DMS153 treated with DMSO at 0.1 percent for 48 hours (cell line): ENCODE data around the gene AKAP13.

ENCODE experiments used
- DNase-seq: peaks from one replicate; lab custom pipeline; 2025; ENCODE audit not compliant: unreplicated experiment; lab: John Stamatoyannopoulos, UW

AKAP13 gene

GRCh38 chr15:85406916-85407315 lies 26.5 kb downstream of the AKAP13 start:
- no peak for DNase-seq

GRCh38 chr15:85407421-85408269 lies 27.2 kb downstream of the AKAP13 start:
- no peak for DNase-seq

- DNase-seq: no peak
These were observed 27.9 kb downstream of the AKAP13 start for GRCh38 chr15:85408270-85408746.

DNA sequence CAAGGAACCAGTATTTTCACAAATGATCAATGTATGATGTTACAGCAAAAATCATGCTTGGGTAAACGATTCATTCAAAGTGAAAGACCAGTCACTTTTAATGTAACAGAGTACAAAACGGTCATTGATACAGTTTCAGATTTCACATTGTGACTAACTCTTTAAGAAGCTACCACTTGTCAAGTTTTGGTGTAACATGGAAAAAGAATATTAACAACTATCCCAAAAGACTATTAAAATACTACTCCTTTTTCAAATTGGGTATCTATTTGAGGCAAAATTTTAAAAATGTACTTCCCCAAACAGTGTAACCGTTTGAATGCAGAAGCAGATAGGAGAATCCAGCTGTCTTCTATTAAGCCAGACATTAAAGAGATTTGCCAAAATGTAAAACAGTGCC lies 31.7 kb downstream of the AKAP13 start:
- no peak for DNase-seq

DNA sequence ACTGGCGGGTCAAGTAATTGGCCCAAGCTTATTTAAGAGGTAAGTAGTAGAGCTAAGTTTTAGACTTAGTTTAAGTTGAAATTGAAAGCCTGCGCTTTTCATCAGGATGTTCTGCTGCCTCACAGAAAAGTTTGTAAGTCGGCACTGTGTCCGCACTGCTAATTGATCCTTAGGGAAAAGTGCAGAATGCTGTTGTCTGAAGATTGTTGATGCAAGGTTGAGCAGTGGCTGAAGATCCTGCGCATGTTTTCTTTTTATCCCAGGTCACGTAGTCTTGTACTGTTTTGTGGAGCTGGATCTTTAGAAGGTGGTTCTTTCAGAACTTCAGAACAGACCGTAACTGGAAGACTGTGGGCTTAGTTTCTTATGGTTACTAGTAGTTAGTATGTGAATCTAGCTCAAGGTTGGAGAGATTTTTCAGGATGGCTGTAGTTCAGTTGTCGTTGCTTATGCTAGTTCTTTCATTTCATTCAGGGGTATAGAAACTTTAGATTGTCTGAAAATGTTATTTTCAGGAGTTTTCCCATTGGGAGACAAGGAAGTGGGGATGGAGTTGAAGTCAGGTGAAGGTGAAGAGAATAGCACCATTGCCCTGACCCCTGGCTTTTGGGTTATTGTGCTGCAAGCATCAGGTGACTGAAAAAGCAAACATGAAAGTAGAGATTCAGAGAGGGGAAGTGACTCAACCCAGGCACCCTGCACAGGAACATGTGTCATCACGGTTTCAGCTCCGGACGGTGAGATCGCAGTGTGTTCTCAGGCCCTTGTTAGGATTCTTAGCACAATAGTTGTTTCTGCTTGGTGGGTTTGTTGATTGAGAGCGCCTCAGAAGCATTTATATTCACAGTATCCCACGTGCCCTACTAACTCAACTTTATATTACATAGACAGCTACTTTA lies 32.8 kb downstream of the AKAP13 start:
- DNase-seq: peak; percentile 21

- no peak for DNase-seq
These were observed 33.6 kb downstream of the AKAP13 start for GRCh38 chr15:85414037-85414436.

GRCh38 chr15:85414495-85414894 lies 34.1 kb downstream of the AKAP13 start:
- DNase-seq: no peak

GRCh38 chr15:85414991-85415390 lies 34.6 kb downstream of the AKAP13 start:
- no peak for DNase-seq

- no peak for DNase-seq
These were observed 35.4 kb downstream of the AKAP13 start for GRCh38 chr15:85415783-85416182.

- DNase-seq: no peak
These were observed 36.9 kb downstream of the AKAP13 start for GRCh38 chr15:85417276-85417675.

DNA sequence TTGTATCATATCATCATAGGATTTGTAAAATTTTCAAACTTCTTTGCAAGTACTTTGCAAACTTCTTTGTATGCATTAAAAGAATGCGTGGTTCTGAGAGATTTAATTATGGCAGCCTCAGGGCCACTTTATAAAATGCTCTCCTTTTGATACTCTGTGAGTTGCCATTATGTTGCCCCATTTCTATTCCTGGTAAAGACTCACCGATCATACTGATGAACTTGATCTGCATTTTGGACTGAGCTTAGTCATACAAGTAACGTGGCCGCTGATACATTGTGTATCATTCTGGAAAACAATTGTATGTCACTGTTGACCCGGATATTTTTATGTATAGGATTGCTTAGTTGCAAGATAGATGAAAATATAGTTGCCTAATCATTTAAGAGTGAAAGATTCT lies 38.8 kb downstream of the AKAP13 start:
- DNase-seq: no peak

GRCh38 chr15:85421116-85421925 lies 40.9 kb downstream of the AKAP13 start:
- no peak for DNase-seq

DNA sequence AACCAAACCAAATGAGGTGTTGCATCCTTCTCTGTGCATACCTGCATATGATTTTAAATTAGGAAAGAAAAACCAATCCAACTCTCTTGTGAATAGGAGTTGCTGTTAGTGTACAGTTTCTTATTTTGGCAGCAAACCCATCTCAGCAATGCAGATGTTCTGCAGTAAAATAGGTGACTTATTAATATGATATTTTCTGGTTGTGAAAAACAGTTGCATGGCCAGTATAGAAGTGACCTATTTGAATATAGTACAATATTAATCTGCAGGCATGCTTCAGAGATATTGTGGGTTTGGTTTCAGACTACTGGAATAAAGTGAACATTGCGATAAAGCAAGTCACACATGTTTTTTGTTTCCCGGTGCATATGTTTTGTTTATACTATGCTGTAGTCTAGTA lies 42.2 kb downstream of the AKAP13 start:
- DNase-seq: no peak

GRCh38 chr15:85423256-85423655 lies 42.9 kb downstream of the AKAP13 start:
- no peak for DNase-seq

DNA sequence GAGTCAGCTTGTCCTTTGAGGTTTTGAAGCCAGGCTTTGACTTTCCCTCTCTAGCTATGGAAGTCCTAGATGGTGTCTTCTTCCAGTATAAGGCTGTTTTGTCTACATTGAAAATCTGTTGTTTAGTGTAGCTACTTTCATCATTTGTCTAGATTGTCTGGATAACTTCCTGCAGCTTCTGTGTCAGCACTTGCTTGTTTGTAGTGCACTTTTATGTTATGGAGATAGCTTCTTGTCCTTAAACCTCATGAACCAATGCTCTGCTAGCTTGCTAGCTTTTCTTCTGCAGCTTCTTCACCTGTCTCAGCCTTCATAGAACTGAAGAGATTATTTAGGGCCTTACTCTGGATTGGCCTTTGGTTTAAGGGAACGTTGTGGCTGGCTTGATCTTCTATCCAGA lies 43.8 kb downstream of the AKAP13 start:
- no peak for DNase-seq

DNA sequence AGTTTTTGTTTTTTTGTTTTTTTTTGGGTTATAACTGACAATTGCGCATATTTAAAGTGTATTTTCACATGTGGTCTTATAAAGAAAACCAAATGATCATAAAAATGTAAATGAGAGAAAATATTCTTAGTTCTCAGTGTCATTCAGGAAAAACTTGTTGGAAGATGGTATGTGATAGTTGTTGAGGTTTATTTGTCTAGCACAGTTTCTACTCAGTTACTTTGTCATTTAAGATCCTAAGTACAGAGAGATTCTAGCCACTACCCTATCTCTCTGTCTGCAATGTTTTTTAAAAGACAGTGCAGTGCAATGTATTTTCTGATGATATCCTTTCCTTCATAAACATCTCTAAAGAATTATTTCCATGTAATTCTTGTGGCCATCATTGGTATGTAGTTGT lies 46.1 kb downstream of the AKAP13 start:
- no peak for DNase-seq

- DNase-seq: no peak
These were observed 47.1 kb downstream of the AKAP13 start for GRCh38 chr15:85427286-85428028.

DNA sequence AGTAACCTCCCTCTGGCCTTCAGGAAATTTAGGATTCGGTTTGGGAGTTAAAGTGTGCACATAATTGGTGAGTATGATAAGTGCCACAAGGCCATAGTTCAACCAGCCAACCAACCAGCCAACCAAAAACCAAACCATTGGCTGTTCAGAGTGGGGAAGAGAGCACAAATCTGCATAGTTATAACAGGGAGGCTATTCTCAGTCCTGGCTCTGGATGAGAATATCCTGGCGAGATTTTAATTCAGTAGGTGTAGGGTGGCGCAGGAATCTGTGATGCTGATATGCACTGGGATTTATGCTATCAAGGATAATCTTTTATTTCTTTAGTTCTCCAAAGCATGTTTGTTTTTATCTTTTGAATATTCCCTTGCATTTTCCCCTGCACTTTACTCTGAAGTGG lies 49.1 kb downstream of the AKAP13 start:
- no peak for DNase-seq

DNA sequence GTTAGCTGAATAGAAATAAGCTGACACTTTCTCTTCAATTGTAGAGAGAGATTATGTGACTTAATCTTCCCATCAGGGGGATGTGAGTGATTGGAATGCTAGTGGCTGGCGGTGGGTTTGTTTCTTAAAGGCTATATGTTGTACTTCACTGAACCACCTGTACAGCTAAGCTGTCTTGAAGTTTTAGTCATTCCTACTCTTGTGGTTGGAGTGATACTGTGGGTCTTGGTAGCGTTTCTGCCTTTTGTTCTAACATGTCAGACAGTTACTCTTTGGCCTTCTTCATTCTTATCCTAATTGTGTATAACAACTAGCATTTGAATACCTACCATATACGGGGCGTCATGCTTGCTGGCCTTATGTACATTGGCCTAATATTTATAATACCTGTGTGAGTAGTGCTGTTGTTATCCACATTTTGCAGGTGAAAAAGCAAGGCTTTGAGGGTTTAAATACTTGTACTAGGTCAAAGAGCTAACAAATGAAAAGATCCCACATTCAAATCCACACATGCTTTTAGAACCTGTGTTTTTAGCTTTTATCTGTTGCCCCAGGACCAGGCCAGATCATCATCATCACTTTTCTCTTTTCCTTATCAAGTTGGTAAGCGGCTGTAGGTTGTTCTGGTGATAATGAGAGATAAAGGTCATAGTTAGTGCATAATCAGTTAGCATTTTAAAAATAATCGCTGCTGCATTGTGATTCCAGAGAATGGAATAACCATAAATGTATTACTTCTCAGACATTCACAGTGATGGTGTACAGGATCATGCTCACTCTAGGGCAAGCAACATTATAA lies 50.2 kb downstream of the AKAP13 start:
- no peak for DNase-seq

DNA sequence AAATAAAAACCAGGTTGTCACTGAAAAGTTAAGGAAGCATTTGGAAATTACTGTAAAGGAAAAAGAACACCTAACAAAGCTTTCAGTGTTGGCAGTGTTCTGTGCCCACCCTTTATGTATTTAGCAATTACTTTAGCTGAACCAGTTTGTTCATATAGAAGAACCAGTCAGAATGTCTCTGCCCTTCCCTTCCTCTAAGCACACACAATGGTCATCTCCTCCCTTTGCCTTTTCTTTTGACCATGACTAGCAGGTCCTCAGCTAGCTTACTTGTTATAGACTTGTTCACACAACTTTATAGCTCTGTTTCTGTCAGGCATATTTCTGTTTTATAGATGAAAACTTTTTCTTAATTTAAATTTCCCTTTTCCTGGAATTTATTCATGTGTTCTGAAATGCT lies 59.6 kb downstream of the AKAP13 start:
- no peak for DNase-seq
